ENCODE measurements around the gene RAPGEF4.

The RAPGEF4 gene

DNA sequence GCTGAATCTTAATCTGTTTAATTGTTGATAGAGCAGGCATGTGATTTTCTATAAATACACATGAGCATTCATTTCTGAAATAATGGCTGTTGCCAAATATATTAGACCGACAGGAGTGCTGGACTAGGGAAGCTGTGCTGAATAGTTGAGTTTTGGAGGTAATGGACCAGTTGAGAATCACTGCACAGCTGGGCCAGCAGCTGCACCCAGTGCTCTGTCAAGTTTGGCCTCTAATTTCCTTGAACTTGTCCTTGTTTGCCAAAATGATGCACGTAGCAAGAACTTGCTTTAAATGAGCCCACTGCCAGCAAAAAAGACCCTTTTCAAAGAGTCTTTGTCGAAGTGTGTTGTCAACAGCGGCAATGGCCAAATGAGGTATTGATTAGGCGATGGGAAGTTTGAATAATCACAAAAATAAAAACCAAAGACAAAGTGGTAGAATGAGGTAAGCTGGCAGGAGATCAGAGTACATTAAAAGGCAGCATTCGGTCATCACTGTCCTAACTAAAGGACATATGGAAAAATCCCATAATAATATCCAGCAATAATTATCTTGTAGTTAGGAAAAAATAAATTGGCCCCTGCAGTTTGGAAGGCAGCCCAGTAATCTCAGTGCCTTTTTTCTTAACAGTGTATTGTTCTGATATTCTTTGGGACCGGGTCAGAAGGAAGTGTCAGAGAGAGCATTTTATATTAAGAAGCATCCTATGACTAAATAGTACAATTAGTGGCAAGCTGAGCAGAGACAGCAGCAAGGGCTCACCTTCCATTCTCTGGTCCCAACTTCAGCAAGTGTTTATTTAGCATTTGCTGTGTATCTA, 126.2 kb downstream of the RAPGEF4 start:
- TF ChIP-seq GATA2 (IDR thresholded peaks at IDR 0.05; ENCODE audit: low read depth, low read length): no peak

DNA sequence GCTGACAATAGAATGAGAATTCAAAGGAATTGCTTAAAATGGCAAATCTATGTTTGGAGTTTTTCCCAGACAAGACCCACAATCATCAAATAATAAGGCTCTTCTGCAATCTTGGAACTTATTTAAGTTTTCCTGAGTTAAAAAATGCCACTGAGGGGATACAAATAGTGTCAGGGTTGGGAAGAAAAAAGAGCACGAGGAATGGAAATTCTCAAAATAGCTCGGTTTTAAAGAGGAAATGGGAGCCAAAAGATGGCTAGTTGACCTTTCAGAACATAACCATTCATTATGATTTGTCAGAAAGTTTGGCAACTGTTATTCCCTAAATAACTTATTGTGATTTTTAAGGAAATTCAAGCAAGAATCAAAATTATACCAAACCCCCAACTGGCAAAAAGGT, 127.7 kb downstream of the RAPGEF4 start:
- TF ChIP-seq GATA2 (IDR thresholded peaks at IDR 0.05; ENCODE audit: low read depth, low read length) (no peak), GATA3 (IDR thresholded peaks at IDR 0.05; ENCODE audit: low read depth, low read length) (no peak)

DNA sequence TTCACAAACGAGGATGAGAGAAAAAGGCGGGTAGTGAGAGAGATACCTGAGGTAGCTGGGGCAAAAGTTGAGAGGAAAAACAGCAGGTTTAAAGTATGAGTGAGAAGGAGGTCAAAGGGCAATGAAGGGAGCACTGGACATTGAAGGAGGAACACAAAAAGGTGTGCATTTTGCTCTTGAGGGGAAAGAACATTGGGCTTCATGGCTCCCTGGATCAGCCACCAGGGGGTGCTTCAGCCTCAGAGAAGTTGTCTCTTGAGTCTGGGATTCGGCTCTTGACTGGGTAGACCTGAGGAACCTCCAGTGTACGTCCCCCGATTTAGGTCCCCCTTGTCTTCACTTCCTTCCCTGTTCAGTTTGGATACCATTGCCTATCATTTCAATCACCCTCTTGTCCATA, 128.5 kb downstream of the RAPGEF4 start:
- TF ChIP-seq GATA3 (IDR thresholded peaks at IDR 0.05; ENCODE audit: low read depth, low read length) (no peak), GATA2 (IDR thresholded peaks at IDR 0.05; ENCODE audit: low read depth, low read length) (no peak)

DNA sequence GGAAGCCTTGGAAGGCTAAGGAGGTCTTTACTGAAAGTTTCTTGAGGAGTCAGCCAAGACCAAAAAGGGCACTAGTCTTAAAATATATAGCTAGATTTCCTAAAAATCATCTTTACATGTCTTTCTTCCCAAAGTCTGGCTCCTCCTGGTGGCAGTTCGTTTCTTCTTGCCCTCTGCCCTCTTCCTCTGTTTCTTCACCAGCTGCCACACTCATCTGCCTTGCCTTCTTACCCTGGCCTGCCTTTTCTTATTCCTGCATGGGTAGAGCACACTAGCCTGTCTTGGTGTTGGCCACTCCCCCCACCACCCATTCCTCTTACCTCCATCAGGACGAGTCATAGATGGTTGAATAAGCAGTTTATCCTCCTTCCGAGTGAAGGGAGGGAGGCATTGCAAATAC, 129.8 kb downstream of the RAPGEF4 start:
- TF ChIP-seq GATA2 (IDR thresholded peaks at IDR 0.05; ENCODE audit: low read depth, low read length): no peak
- no peak for TF ChIP-seq GATA3 (IDR thresholded peaks at IDR 0.05; ENCODE audit: low read depth, low read length)

DNA sequence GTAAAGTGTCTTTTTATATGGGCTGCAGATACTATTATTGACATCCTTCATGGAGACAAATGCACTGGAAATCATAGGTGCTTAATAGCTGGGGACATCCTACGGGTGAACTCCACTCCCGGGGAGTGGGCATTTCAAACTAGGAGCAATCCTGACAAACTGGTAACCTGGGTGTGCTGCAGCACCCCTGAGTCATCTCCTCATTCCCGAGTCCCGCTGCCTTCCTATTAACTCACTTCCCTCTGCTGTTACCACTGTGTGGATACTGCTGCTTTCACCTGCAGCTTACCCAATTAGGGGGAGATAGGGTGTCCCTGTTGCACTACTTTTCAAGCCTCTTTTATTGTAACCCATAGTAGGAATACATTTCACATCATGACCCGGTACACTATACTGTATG, 134.2 kb downstream of the RAPGEF4 start:
- no peak for TF ChIP-seq GATA3 (IDR thresholded peaks at IDR 0.05; ENCODE audit: low read depth, low read length)
- TF ChIP-seq GATA2 (IDR thresholded peaks at IDR 0.05; ENCODE audit: low read depth, low read length): no peak

DNA sequence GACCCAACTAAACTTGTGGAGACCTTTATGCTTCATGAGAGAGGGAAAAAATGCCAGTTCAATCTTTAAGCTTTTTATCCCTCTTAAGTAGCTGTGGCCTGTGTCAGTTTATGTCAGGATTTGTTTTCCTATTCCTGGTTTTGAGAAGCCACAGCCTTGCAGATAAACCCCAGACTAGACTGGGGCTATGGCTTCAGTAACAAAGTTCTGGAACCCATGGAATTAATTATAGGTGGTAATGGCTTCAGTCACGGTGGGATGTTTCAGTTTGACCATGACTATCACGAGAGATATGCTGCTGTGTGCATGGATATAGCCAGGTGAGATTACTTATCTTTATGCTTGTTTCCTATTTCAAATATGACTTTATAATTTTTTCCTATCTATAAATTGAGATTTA, 134.8 kb downstream of the RAPGEF4 start:
- no peak for TF ChIP-seq GATA3 (IDR thresholded peaks at IDR 0.05; ENCODE audit: low read depth, low read length)
- no peak for TF ChIP-seq GATA2 (IDR thresholded peaks at IDR 0.05; ENCODE audit: low read depth, low read length)

DNA sequence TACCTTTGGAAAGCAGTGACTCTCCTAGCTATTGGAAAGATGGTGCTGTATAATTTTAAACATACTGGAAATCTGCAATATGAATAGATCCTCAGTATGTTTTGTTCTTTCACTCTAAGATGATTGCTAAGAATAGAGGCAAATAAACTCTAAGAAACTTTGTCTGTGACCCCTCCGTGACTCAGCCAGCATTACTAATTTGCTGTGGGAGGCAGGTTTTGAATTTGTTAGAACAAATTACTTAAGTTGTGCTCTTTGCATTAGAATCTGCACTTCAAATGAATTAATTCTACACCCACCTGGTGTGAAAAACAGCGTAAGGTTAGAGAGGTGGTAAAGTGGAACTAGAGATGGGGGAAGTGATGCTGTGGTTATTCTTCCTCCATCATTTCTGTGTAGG, 142.2 kb downstream of the RAPGEF4 start:
- TF ChIP-seq GATA3 (IDR thresholded peaks at IDR 0.05; ENCODE audit: low read depth, low read length) (no peak), GATA2 (IDR thresholded peaks at IDR 0.05; ENCODE audit: low read depth, low read length) (no peak)

DNA sequence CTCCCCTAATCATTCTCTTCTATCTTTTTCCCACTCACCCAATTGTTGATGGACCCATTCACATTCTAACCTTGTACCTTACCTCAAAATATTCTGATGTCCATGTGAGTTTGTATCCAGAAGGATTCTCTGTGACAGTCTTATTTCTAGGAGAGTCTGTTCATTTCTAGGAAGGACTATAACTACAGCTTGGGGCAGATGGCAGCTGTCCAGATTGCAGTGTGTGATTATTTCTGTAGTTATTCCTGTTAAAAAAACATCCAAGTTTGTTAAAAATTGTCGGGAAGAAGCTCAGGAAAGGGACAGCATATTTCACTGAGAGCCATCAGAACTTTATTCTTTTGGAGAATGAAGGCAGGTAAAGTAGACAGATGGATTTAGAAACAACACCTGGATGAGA, 142.6 kb downstream of the RAPGEF4 start:
- TF ChIP-seq GATA2 (IDR thresholded peaks at IDR 0.05; ENCODE audit: low read depth, low read length) (no peak), GATA3 (IDR thresholded peaks at IDR 0.05; ENCODE audit: low read depth, low read length) (no peak)

DNA sequence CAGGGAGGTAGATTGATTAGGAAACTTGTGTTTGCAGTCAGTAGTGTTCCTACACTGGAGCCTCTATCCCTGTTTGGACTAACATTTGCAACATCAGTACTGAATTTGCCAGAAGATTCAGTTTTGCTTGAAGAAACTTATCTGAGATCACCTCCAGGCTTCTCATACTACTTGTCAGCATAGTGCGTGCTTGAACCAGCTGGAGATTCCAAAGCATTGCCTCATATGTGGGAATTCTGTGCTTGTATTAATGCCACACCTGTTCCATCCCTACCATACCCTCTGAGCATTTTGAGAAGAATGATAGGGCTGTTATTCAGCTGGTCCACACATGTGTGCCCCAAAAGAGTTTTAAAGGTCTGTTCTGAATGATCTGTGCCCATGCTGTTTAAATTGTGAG, 148.7 kb downstream of the RAPGEF4 start:
- TF ChIP-seq GATA2 (IDR thresholded peaks at IDR 0.05; ENCODE audit: low read depth, low read length) (no peak), GATA3 (IDR thresholded peaks at IDR 0.05; ENCODE audit: low read depth, low read length) (no peak)

DNA sequence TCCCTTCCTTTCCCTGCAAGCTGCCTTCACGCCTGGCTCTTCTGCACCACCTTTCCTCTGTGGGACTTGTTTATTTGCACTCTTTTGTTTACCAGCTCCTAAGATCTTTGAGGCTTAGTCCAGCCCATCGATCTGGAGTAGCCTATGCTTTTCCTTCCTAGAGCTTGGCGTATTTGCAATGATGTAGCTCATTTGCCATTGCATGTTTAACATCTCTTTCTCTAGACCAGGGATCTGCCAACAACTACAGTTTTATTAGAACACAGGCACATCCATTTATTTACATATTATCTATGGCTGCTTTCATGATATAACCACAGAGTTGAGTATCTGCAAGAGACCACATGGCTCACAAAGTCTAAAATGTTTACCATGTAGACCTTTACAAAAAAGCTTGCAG, 150.4 kb downstream of the RAPGEF4 start:
- TF ChIP-seq GATA2 (IDR thresholded peaks at IDR 0.05; ENCODE audit: low read depth, low read length) (no peak), GATA3 (IDR thresholded peaks at IDR 0.05; ENCODE audit: low read depth, low read length) (no peak)

DNA sequence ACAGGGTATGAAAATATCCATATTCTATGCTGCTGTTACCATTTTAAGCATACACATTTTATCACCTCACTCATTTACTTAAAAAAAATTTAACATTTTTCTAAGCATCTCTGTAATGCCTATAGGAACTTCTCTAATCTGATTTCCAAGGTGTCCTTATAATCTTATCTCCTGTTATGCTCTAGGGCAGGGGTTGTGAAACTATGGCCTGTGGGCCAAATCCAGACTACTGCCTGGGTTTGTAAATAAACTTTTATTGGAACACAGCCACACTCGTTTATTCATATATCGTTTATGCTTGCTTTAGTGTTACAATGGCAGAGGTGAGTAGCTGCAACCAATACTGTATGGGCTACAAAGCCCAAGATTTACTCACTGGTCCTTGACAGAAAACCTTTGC, 151.6 kb downstream of the RAPGEF4 start:
- no peak for TF ChIP-seq GATA3 (IDR thresholded peaks at IDR 0.05; ENCODE audit: low read depth, low read length)
- TF ChIP-seq GATA2 (IDR thresholded peaks at IDR 0.05; ENCODE audit: low read depth, low read length): no peak

DNA sequence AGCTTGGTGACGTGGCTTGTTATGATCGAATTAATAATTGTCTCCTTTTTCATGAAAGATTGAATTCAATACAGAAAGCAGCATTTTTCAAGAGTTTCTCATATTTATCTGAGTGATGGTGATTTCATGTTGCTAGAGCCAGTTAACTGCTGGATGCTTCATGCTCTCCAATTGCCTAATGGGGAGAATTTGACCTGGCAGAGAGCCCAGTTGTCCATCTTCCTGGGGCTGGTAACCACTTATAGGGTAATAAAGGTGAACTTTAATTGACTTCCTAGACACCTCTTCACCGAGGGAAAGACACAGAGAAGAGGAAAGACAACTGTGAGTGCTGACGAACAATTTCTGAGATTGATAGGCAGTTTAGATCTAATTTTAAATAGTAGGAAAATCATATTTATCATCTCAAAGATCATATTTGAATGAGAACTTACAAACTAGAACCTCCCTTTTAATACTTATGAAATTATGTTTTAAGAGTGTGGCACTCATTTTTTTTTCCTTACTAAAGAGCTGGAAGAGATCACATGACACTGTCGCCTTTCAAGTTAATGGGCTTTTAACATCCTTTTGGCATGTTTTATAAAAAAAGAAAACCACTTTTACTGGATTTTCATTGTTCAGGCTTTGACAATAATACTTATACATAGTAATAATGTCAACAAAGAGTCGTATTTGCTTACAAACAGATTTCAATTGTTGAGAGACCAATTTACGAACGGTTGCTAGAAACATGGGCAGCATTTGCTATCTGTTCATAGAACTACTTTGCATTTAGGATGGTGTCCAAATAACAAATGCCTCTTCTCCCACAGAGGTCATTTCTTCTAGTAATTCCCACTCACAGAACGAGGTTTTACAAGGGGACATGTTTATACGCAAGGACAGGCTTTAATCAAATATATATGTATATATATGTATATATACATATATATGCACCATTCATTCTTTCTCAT, 153.3 kb downstream of the RAPGEF4 start:
- TF ChIP-seq GATA2 (IDR thresholded peaks at IDR 0.05; ENCODE audit: low read depth, low read length) (no peak), GATA3 (IDR thresholded peaks at IDR 0.05; ENCODE audit: low read depth, low read length) (no peak)

DNA sequence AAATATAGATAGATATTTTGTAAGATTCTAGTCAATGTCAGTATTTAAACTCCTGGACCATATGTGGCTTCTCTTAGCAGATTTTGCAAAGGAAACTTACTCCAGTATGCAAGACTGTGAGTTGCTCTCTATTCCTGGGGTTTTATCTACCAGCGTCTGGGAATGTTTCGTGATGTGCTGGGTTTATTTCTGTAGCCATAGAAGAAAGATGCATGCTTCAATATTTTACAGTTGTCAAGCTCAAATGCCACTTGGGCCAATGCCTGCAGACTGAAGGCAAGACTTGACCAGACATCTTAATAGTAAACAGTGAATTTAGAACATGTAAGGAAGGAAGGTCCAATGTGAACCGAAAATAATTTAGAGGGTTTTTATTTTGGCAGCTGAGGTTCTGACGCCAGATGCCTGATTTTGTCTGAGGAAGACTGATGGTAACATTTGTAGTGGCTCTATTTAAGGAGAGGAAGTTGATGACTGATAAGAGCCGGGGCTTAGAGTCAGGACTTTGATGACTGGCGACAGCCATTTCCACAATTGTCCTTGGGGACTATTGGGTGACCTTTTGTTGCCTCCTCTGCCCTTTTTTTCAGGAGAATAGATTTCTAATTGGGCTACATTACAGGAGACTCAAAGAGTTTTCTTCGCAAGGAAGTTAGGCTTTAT, 154.3 kb downstream of the RAPGEF4 start:
- TF ChIP-seq GATA2 (IDR thresholded peaks at IDR 0.05; ENCODE audit: low read depth, low read length): peak; percentile 66; the same call in 1 of the 2 replicates
- TF ChIP-seq GATA3 (IDR thresholded peaks at IDR 0.05; ENCODE audit: low read depth, low read length): peak; percentile 15; the same call in 1 of the 2 replicates

DNA sequence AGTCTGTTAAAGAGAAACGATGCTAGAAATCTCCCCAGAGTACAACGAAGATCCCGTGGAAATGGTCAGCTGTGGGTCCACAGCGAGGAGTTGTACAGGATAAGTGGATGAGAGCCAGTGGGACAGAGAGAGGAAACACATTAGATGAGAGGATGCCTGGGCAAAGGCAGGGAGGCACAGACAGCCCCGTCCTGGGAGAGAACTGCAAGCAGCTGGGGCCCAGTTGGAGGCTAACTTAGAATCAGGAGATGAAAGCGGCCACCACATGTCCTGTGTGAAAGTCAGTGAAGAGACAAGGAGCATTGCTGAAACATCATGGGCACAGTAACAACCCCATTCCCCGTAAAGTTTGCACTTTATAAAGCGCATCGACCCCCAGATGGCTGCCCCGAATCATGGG, 157.5 kb downstream of the RAPGEF4 start:
- TF ChIP-seq GATA3 (IDR thresholded peaks at IDR 0.05; ENCODE audit: low read depth, low read length) (no peak), GATA2 (IDR thresholded peaks at IDR 0.05; ENCODE audit: low read depth, low read length) (no peak)
